Liver (tissue), 9 donors: ENCODE results near the gene BTF3. TPM values are rescaled to one million over a fixed set of nuclear protein-coding genes. Genes with fewer than 3 reads are reported as not detected.

Experiments used
- DNase-seq: peaks from one replicate; pipeline ENCODE4 v3.0.0-alpha.2; 2017; ENCODE audit warnings: low spot score
- H3K27ac ChIP-seq, 2 donors: one replicate each; pipeline ENCODE4 v1.7.0; 2013; ENCODE audit warnings: inconsistent platforms in 2 of 2, low read length in 2 of 2, control low read depth in 1 of 2, low read depth in 1 of 2, mild to moderate bottlenecking in 1 of 2
- H3K27me3 ChIP-seq, 4 donors: one replicate each; pipeline versions ENCODE4 v1.6.1 to v1.7.0; 2013; ENCODE audit warnings: low read length in 3 of 4, inconsistent platforms in 1 of 4, mild to moderate bottlenecking in 1 of 4, moderate library complexity in 1 of 4; ENCODE audit not compliant: control insufficient read depth in 4 of 4, insufficient read depth in 4 of 4
- H3K36me3 ChIP-seq, 4 donors: one replicate each; pipeline versions ENCODE4 v1.6.1 to v1.7.0; 2013; ENCODE audit warnings: low read length in 3 of 4, mild to moderate bottlenecking in 3 of 4, low read depth in 1 of 4, moderate library complexity in 1 of 4; ENCODE audit not compliant: control insufficient read depth in 4 of 4, insufficient read depth in 3 of 4
- H3K4me1 ChIP-seq, 4 donors: one replicate each; pipeline versions ENCODE4 v1.6.1 to v1.7.0; 2013; ENCODE audit warnings: low read length in 3 of 4, mild to moderate bottlenecking in 3 of 4, moderate library complexity in 1 of 4; ENCODE audit not compliant: control insufficient read depth in 4 of 4, insufficient read depth in 4 of 4
- H3K4me3 ChIP-seq, 3 donors: one replicate each; pipeline versions ENCODE4 v1.6.1 to v1.7.0; 2013; ENCODE audit warnings: low read length in 3 of 3, control low read depth in 1 of 3, low read depth in 1 of 3, mild to moderate bottlenecking in 1 of 3
- H3K9ac ChIP-seq, 2 donors: one replicate each; pipeline ENCODE4 v1.7.0; 2013; ENCODE audit warnings: low read length in 2 of 2, mild to moderate bottlenecking in 2 of 2, moderate library complexity in 2 of 2, control low read depth in 1 of 2, low read depth in 1 of 2
- H3K9me3 ChIP-seq, 4 donors: one replicate each; pipeline versions ENCODE4 v1.6.1 to v1.7.0; 2013; ENCODE audit warnings: low read length in 3 of 4; ENCODE audit not compliant: control insufficient read depth in 4 of 4
- ATF3 ChIP-seq: IDR thresholded peaks from 2 replicates; pipeline ENCODE4 v1.6.1; 2016; ENCODE audit warnings: antibody characterized with exemption
- CTCF ChIP-seq: fragments of 150-350 bp; IDR thresholded peaks from 2 replicates; pipeline ENCODE4 v1.5.1; 2017; ENCODE audit warnings: improper control_type of control experiment, low read depth, low read length; ENCODE audit not compliant: missing input control
- EGR1 ChIP-seq, 2 donors: IDR thresholded peaks; 2 replicates each; pipeline ENCODE4 v1.6.1; 2016 to 2018; ENCODE audit warnings: antibody characterized with exemption in 2 of 2, low read depth in 2 of 2
- FOXA1 ChIP-seq: IDR thresholded peaks from 2 replicates; pipeline ENCODE4 v1.6.1; 2016; ENCODE audit warnings: antibody characterized with exemption
- FOXA2 ChIP-seq: IDR thresholded peaks from 2 replicates; pipeline ENCODE4 v1.6.1; 2016; ENCODE audit warnings: antibody characterized with exemption
- GABPA ChIP-seq, 2 donors: IDR thresholded peaks in 1 of 2; conservative IDR thresholded peaks in 1 of 2; 2 replicates each; pipeline ENCODE4 v1.6.1; 2016; ENCODE audit warnings: antibody characterized with exemption in 2 of 2, mild to moderate bottlenecking in 1 of 2, moderate library complexity in 1 of 2
- HNF4A ChIP-seq, 2 donors: conservative IDR thresholded peaks; 2 replicates each; pipeline ENCODE4 v1.6.1; 2016; ENCODE audit warnings: antibody characterized with exemption in 2 of 2, mild to moderate bottlenecking in 2 of 2
- HNF4G ChIP-seq: IDR thresholded peaks from 2 replicates; pipeline ENCODE4 v1.6.1; 2016; ENCODE audit warnings: antibody characterized with exemption
- JUND ChIP-seq, 2 donors: IDR thresholded peaks; 2 replicates each; pipeline ENCODE4 v1.6.1; 2016; ENCODE audit warnings: antibody characterized with exemption in 2 of 2
- NR2F2 ChIP-seq: IDR thresholded peaks from 2 replicates; pipeline ENCODE4 v1.6.1; 2016; ENCODE audit warnings: antibody characterized with exemption
- RAD21 ChIP-seq, 2 donors: IDR thresholded peaks; 2 replicates each; pipeline ENCODE4 v1.6.1; 2016; ENCODE audit warnings: antibody characterized with exemption in 2 of 2, mild to moderate bottlenecking in 2 of 2
- REST ChIP-seq: IDR thresholded peaks from 2 replicates; pipeline ENCODE4 v1.6.1; 2016; ENCODE audit warnings: antibody characterized with exemption, mild to moderate bottlenecking
- RXRA ChIP-seq, 2 donors: IDR thresholded peaks; 2 replicates each; pipeline ENCODE4 v1.6.1; 2017 to 2018; ENCODE audit warnings: antibody characterized with exemption in 2 of 2, mild to moderate bottlenecking in 1 of 2
- SP1 ChIP-seq: IDR thresholded peaks from 2 replicates; pipeline ENCODE4 v1.6.1; 2018; ENCODE audit warnings: antibody characterized with exemption, mild to moderate bottlenecking
- YY1 ChIP-seq: IDR thresholded peaks from 2 replicates; pipeline ENCODE4 v1.6.1; 2016; ENCODE audit warnings: antibody characterized with exemption, mild to moderate bottlenecking
- ZBTB33 ChIP-seq: IDR thresholded peaks from 2 replicates; pipeline ENCODE4 v1.6.1; 2016; ENCODE audit warnings: antibody characterized with exemption
- WGBS: extraction: QIAGEN DNeasy Blood & Tissue Kit; methylation state at CpG from one replicate; pipeline ENCODE4 v1.1.7; 2013; 5-methylcytosine and 5-hydroxymethylcytosine counted together
- polyA plus RNA-seq, 2 donors: library from polyadenylated mRNA; stranded (reverse) in 1 of 2; unstranded in 1 of 2; fragments of 200-250 nt in 1 of 2; fragments of >200 nt in 1 of 2; fragmentation: Nextera tagmentation in 1 of 2; extraction: Ambion mirVana in 1 of 2; gene quantifications; one replicate each; pipeline versions ENCODE4 v1.2.1 to v1.2.3, GENCODE V29; 2013 to 2015
- total RNA-seq, 2 donors: library from RNA; depleted of rRNA; stranded (reverse); fragments of >200 nt; gene quantifications; one replicate each; pipeline ENCODE4 v1.2.3, GENCODE V29; 2014
- donor health status: healthy.
- donor health status: healthy.
- donor health status: healthy.
- donor health status: healthy.
- donor health status: healthy.

The BTF3 gene
- total and polyA plus RNA-seq, 4 donors = 97.5 to 246 (median 213) TPM

GRCh38 chr5:73448463-73449136, 49.6 kb upstream of the BTF3 start, which contains the start of gene FOXD1:
Gene FOXD1 (minus strand): TSS chr5:73448777. CDS start chr5:73448362, 415 bp downstream.
- Histone ChIP-seq H3K27ac (no peak within 1 kb of the TSS), H3K4me1 (peaks cover 8 to 32% (median 17%) of the 10 kb centered on the region in 4 donors), H3K9ac (no peak within 1 kb of the TSS), H3K27me3 (peaks cover 18 to 46% (median 31%) of the 10 kb centered on the region in 4 donors), H3K36me3 (no peaks in the 10 kb centered on the region), H3K4me3 (peak within 1 kb of the TSS in 2 of 3 donors; percentile 23 to 59), H3K9me3 (peaks cover 0 to 5% (median 0%) of the 10 kb centered on the region in 4 donors)
- WGBS = 3% methylated on average over 59 of the region's 59 CpGs
- DNase-seq = no peak
- TF ChIP-seq GABPA (IDR thresholded peaks at IDR 0.05 in 1 of 2, conservative IDR thresholded peaks at IDR 0.05 in 1 of 2) (no peak), FOXA2 (no peak), EGR1 (IDR thresholded peaks at IDR 0.05; ENCODE audit: low read depth in 2 of 2) (no peak), JUND (IDR thresholded peaks at IDR 0.05) (no peak), HNF4A (conservative IDR thresholded peaks at IDR 0.05) (no peak), SP1 (no peak), FOXA1 (no peak), ZBTB33 (no peak), YY1 (no peak), ATF3 (no peak), REST (no peak), HNF4G (no peak), RAD21 (IDR thresholded peaks at IDR 0.05) (no peak), CTCF (no peak)

- 8% methylated on average over 7 of the region's 7 CpGs for WGBS
- H3K27me3 ChIP-seq = peaks cover 13 to 43% (median 21%) of the 10 kb centered on the region in 4 donors
- TF ChIP-seq NR2F2 (no peak), ATF3 (no peak), HNF4G (no peak), ZBTB33 (no peak), RXRA (IDR thresholded peaks at IDR 0.05) (no peak), RAD21 (IDR thresholded peaks at IDR 0.05) (no peak), REST (no peak), SP1 (no peak), EGR1 (IDR thresholded peaks at IDR 0.05; ENCODE audit: low read depth in 2 of 2) (no peak), GABPA (IDR thresholded peaks at IDR 0.05 in 1 of 2, conservative IDR thresholded peaks at IDR 0.05 in 1 of 2) (no peak), HNF4A (conservative IDR thresholded peaks at IDR 0.05) (no peak)
These were observed 48.1 kb upstream of the BTF3 start for GRCh38 chr5:73450137-73450536.

More at GRCh38 chr5:73450137-73450536, 48.1 kb upstream of the BTF3 start:
- H3K4me1 ChIP-seq = peaks cover 8 to 32% (median 17%) of the 10 kb centered on the region in 4 donors
- H3K9me3 ChIP-seq = peaks cover 0 to 5% (median 0%) of the 10 kb centered on the region in 4 donors
- H3K27ac ChIP-seq = no peak overlapping the region
- H3K9ac ChIP-seq = no peak overlapping the region
- H3K36me3 ChIP-seq = no peaks in the 10 kb centered on the region
- DNase-seq = no peak
- H3K4me3 ChIP-seq = no peak overlapping the region
